Measurements from ENCODE around the gene ARRDC3. TPM values are rescaled to one million over a fixed set of nuclear protein-coding genes. Genes with fewer than 3 reads are reported as not detected.

The ARRDC3 gene
- total RNA-seq, 1 experiment from 2014 or later = 33.0 TPM

GRCh38 chr5:91361055-91361701, 21.9 kb downstream of the ARRDC3 start:
- no peak overlapping the region for H3K4me3 ChIP-seq (ENCODE audit: low read depth in 2 of 2, low read length in 2 of 2)
- H3K9me3 ChIP-seq (ENCODE audit: control insufficient read depth, insufficient read depth, low read depth, low read length) = no peaks in the 10 kb centered on the region
- peaks cover 5% of the 10 kb centered on the region; the same call in 1 of the 2 replicates for H3K4me1 ChIP-seq (ENCODE audit: control insufficient read depth, insufficient read depth, low read length)
- TF ChIP-seq CTCF (IDR thresholded peaks at IDR 0.05) = no peak
- no peak for TF ChIP-seq SIN3A (IDR thresholded peaks at IDR 0.05; ENCODE audit: borderline replicate concordance, insufficient read depth, low read depth, low read length)
- no TSS peak for BruUV-seq (replicated peaks)
- H3K36me3 ChIP-seq (ENCODE audit: control insufficient read depth, insufficient read depth, low read length) = no peaks in the 10 kb centered on the region
- no peaks in the 10 kb centered on the region for H3K27me3 ChIP-seq (ENCODE audit: control insufficient read depth, insufficient read depth, low read length)
- ChIA-PET CTCF (no interaction called here), POLR2A (interaction anchor here (0.6 kb wide), 1 partner anchor 36 kb away, joined by 3 read pairs; no protein-coding TSS in a partner anchor)
- no peak for DNase-seq (ENCODE audit: low read depth, low spot score)
- intact Hi-C loops (cut with micrococcal nuclease; ENCODE audit: unreplicated experiment) = no loop called here
- in situ Hi-C loops (cut with HindIII; ENCODE audit: low pct_unique_long_range_greater_than_20kb, low sequenced_read_pairs) = no loop called here
- no peak for ATAC-seq
- no peak overlapping the region for H3K27ac ChIP-seq (ENCODE audit: low read length)

GRCh38 chr5:91359962-91360609, 23.0 kb downstream of the ARRDC3 start:
- Histone ChIP-seq H3K27me3 (ENCODE audit: control insufficient read depth, insufficient read depth, low read length) (no peaks in the 10 kb centered on the region), H3K4me1 (ENCODE audit: control insufficient read depth, insufficient read depth, low read length) (peaks cover 5% of the 10 kb centered on the region; the same call in 1 of the 2 replicates), H3K36me3 (ENCODE audit: control insufficient read depth, insufficient read depth, low read length) (no peaks in the 10 kb centered on the region), H3K4me3 (ENCODE audit: low read depth in 2 of 2, low read length in 2 of 2) (no peak overlapping the region), H3K9me3 (ENCODE audit: control insufficient read depth, insufficient read depth, low read depth, low read length) (no peaks in the 10 kb centered on the region), H3K27ac (ENCODE audit: low read length) (no peak overlapping the region)
- no peak for ATAC-seq
- TF ChIP-seq CTCF (IDR thresholded peaks at IDR 0.05) = no peak
- TF ChIP-seq SIN3A (IDR thresholded peaks at IDR 0.05; ENCODE audit: borderline replicate concordance, insufficient read depth, low read depth, low read length) = no peak
- TF ChIP-seq POLR2AphosphoS5 (IDR thresholded peaks at IDR 0.05; ENCODE audit: low read depth, low read length) = no peak
- no peak for TF ChIP-seq REST (IDR thresholded peaks at IDR 0.05; ENCODE audit: insufficient read depth in 1 of 2, low read depth in 2 of 2, low read length in 1 of 2)
- no peak for TF ChIP-seq TCF7L2 (IDR thresholded peaks at IDR 0.05; ENCODE audit: low read depth, low read length)
- in situ Hi-C loops (cut with HindIII; ENCODE audit: low pct_unique_long_range_greater_than_20kb, low sequenced_read_pairs) = no loop called here
- no peak for DNase-seq (ENCODE audit: low read depth, low spot score)
- POLR2A ChIA-PET = no interaction called here
- CTCF ChIA-PET = no interaction called here
- no TSS peak for BruUV-seq (replicated peaks)
- intact Hi-C loops (cut with micrococcal nuclease; ENCODE audit: unreplicated experiment) = no loop called here
